Measurements from ENCODE around the gene LRRC8B. TPM values are rescaled to one million over a fixed set of nuclear protein-coding genes. Genes with fewer than 3 reads are reported as not detected.

Gene LRRC8B
- total and polyA plus RNA-seq, 2 of the 8 experiments (the other 6 are each of a cell fraction or from before 2014, with no cell fraction given), result 18.4 to 29.2 TPM

DNA sequence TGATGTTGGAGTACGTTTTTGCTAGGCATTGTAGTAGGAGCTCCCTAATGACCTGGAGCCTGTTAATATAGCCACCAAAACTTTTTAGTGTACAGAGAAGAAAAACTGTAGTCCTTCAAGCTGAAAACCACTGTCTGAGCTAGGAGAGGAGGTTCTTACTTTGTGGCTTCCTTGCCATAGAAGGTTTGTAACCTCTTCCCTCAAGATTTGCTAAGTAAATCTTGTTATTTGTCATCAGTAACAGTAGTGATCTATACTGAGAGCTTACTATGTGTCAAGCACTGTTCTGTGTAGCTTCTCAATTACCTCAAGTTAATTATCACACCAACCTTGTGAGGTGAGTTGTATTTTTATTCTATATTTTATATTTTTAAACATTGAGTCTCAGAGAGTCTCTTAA lies 87.1 kb downstream of the LRRC8B start:
- no peak overlapping the region for H2AK5ac ChIP-seq (ENCODE audit: low read depth, low read length)
- H3K23me2 ChIP-seq (ENCODE audit: low read depth, low read length), result no peaks in the 10 kb centered on the region
- H4K5ac ChIP-seq (ENCODE audit: insufficient read length, low read depth, low read length), result no peak overlapping the region
- no peaks in the 10 kb centered on the region; the same call in 1 of the 2 replicates for H3K79me1 ChIP-seq (ENCODE audit: low read depth, low read length)
- H4K20me1 ChIP-seq (replicated peaks in 1 of 2; ENCODE audit: control insufficient read depth in 1 of 2, insufficient read depth in 2 of 2, low read length in 2 of 2), result no peaks in the 10 kb centered on the region
- WGBS, 2 experiments (ENCODE audit: extremely low coverage in 1 of 2, insufficient coverage in 1 of 2, insufficient read length in 1 of 2, insufficient replicate concordance in 2 of 2, low coverage in 1 of 2, low lambda C conversion rate in 2 of 2, missing lambda C conversion rate in 1 of 2), result 80% methylated on average over 1 of the region's 1 CpG; no CpG with 5 or more reads in 1 of the 2 experiments
- no peak overlapping the region for H3K4me2 ChIP-seq (ENCODE audit: insufficient read depth in 1 of 2, low read depth in 2 of 2, low read length in 2 of 2)
- no peak overlapping the region for H3K4ac ChIP-seq (replicated peaks; ENCODE audit: insufficient read length, low read depth, low read length)
- H3K56ac ChIP-seq (replicated peaks; ENCODE audit: insufficient read length, low read depth, low read length), result no peak overlapping the region
- H3K36me3 ChIP-seq (ENCODE audit: control insufficient read depth in 2 of 4, insufficient read depth in 4 of 4, low read length in 3 of 4), result no peaks in the 10 kb centered on the region
- POLR2A ChIA-PET (ENCODE audit: partially characterized antibody), result no interaction called here
- H3K79me2 ChIP-seq (ENCODE audit: control insufficient read depth in 1 of 2, insufficient read depth in 2 of 2, low read length in 2 of 2), result no peaks in the 10 kb centered on the region
- TF ChIP-seq SIRT6 (IDR thresholded peaks at IDR 0.05; ENCODE audit: low read length) (no peak), SUZ12 (IDR thresholded peaks at IDR 0.05; ENCODE audit: low read length) (no peak), POU5F1 (IDR thresholded peaks at IDR 0.05; ENCODE audit: low read depth, low read length) (no peak), HDAC2 (IDR thresholded peaks at IDR 0.05; ENCODE audit: borderline replicate concordance in 1 of 2, low read depth in 2 of 2, low read length in 2 of 2) (no peak), RNF2 (IDR thresholded peaks at IDR 0.05; ENCODE audit: borderline replicate concordance, low read depth, low read length, missing control alignments, poor library complexity, severe bottlenecking) (no peak), CBX5 (IDR thresholded peaks at IDR 0.05; ENCODE audit: low read depth, low read length) (no peak), SIX5 (IDR thresholded peaks at IDR 0.05; ENCODE audit: low read depth, low read length) (no peak), USF2 (IDR thresholded peaks at IDR 0.05; ENCODE audit: low read length) (no peak)
- H3K27me3 ChIP-seq (replicated peaks in 1 of 4; ENCODE audit: control insufficient read depth in 3 of 4, extremely low read depth in 1 of 4, insufficient read depth in 3 of 4, low read length in 3 of 4), result no peaks in the 10 kb centered on the region; a peak in 1 of 7 replicates
- no peak overlapping the region for H4K91ac ChIP-seq (replicated peaks; ENCODE audit: insufficient read length, low read length)
- no peak overlapping the region for H2BK15ac ChIP-seq (ENCODE audit: low read length)
- no peak overlapping the region for H2AFZ ChIP-seq (ENCODE audit: low read length)
- H3K27ac ChIP-seq (ENCODE audit: low read depth, low read length), result no peak overlapping the region
- CTCF ChIA-PET (ENCODE audit: partially characterized antibody), result interaction anchor here (0.5 to 2.6 kb wide), 7 partner anchors 10 to 876 kb away, joined by 3 to 6 read pairs (median 3); no protein-coding TSS in a partner anchor
- no peak overlapping the region for H2BK5ac ChIP-seq (ENCODE audit: low read depth, low read length)
- no peak overlapping the region for H3K4me3 ChIP-seq (ENCODE audit: extremely low read depth in 1 of 4, insufficient read depth in 2 of 4, low read depth in 3 of 4, low read length in 4 of 4)
- no peak overlapping the region for H3K23ac ChIP-seq (ENCODE audit: insufficient read length)
- H3K9ac ChIP-seq (replicated peaks in 1 of 4; ENCODE audit: extremely low read depth in 1 of 4, low read depth in 3 of 4, low read length in 3 of 4), result no peak overlapping the region
- H2BK120ac ChIP-seq (replicated peaks; ENCODE audit: low read depth, low read length), result no peak overlapping the region
- no peak for FAIRE-seq
- H4K8ac ChIP-seq (ENCODE audit: extremely low read depth, insufficient read depth, low read length), result no peak overlapping the region
- H2BK12ac ChIP-seq (ENCODE audit: low read depth, low read length), result no peak overlapping the region
- no peak overlapping the region for H3K18ac ChIP-seq (ENCODE audit: extremely low read depth, low read length)
- H3K14ac ChIP-seq (ENCODE audit: insufficient read length), result no peak overlapping the region
- no peaks in the 10 kb centered on the region for H3K9me3 ChIP-seq (ENCODE audit: insufficient read depth in 2 of 2, low read depth in 1 of 2, low read length in 1 of 2)
- no peak overlapping the region for H2BK20ac ChIP-seq (ENCODE audit: low read length)
- no peak for DNase-seq (ENCODE audit: low read depth in 1 of 2, low spot score in 2 of 2)
- no peaks in the 10 kb centered on the region for H3K4me1 ChIP-seq (replicated peaks in 1 of 4; ENCODE audit: control insufficient read depth in 3 of 4, insufficient read depth in 4 of 4, low read length in 3 of 4)

Data from H1 (cell line).